BE2C (cell line): ENCODE data around the gene CD3E.

Experiments used
- DNase-seq: peaks from one replicate; pipeline ENCODE4 v3.0.0-alpha.2; 2020
- H3K27me3 ChIP-seq: fragments of 250-450 bp; sonication (Bioruptor Pico); 2 replicates; pipeline ENCODE4 v1.5.1; 2020; ENCODE audit warnings: mild to moderate bottlenecking
- H3K36me3 ChIP-seq: fragments of 250-450 bp; sonication (Bioruptor Pico); 2 replicates; pipeline ENCODE4 v1.5.1; 2020; ENCODE audit warnings: mild to moderate bottlenecking
- H3K4me1 ChIP-seq: fragments of 250-450 bp; sonication (Bioruptor Pico); 2 replicates; pipeline ENCODE4 v1.5.1; 2020
- H3K4me3 ChIP-seq: 2 replicates; pipeline ENCODE4 v1.5.1; 2011; ENCODE audit warnings: low read depth, low read length
- H3K9me3 ChIP-seq: fragments of 250-450 bp; sonication (Bioruptor Pico); 2 replicates; pipeline ENCODE4 v1.5.1; 2020
- CTCF ChIP-seq: IDR thresholded peaks from 2 replicates; pipeline ENCODE4 v1.5.1; 2012; ENCODE audit warnings: mild to moderate bottlenecking, low read depth, low read length

CD3E gene

GRCh38 chr11:118310271-118310670, 5.7 kb downstream of the CD3E start:
- no peaks in the 10 kb centered on the region for H3K4me1 ChIP-seq
- peaks cover 18% of the 10 kb centered on the region for H3K27me3 ChIP-seq
- TF ChIP-seq CTCF, result no peak
- no peaks in the 10 kb centered on the region for H3K36me3 ChIP-seq
- no peak overlapping the region for H3K4me3 ChIP-seq
- H3K9me3 ChIP-seq, result no peaks in the 10 kb centered on the region; the same call in 1 of the 2 replicates
- DNase-seq, result no peak

DNA sequence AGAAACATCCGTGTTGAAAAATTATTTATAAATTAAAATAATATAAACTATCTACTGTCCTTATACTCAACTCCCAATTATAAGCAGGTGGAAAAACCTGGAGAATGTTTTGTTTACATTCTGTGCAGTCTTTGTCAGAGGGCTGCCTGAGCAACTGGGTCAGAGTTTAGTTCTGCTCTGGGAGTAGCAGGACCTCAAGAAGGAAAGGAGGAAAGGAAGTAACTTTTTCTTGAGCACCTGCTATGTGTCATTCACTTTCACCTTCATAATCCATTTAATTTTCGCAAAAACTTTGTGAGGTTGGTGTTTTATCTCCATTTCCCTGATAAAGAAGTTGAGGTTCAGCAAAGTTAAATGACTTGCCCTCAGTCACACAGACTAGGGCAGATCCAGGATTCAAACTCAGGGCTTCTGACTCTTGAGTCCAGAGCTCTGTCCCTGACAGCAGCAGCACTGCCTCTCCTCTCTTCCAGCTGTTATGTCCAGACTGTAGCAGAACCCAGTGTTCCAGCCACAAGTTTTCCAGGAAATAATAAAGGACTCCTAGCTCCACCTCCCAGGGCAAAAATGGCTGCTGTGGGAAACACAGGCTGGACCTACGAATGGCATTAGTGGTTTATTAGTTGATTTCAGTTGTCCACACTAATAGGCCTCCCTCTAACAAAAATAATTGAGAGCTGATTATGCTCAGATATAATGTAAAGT, 6.4 kb downstream of the CD3E start:
- H3K4me3 ChIP-seq, result no peak overlapping the region
- no peak for DNase-seq
- no peak for TF ChIP-seq CTCF
- H3K36me3 ChIP-seq, result no peaks in the 10 kb centered on the region
- no peaks in the 10 kb centered on the region; the same call in 1 of the 2 replicates for H3K9me3 ChIP-seq
- peaks cover 19% of the 10 kb centered on the region for H3K27me3 ChIP-seq
- H3K4me1 ChIP-seq, result no peaks in the 10 kb centered on the region

- Histone ChIP-seq H3K27me3 (peaks cover 19% of the 10 kb centered on the region), H3K4me1 (no peaks in the 10 kb centered on the region), H3K9me3 (no peaks in the 10 kb centered on the region; the same call in 1 of the 2 replicates), H3K36me3 (no peaks in the 10 kb centered on the region), H3K4me3 (no peak overlapping the region)
- no peak for TF ChIP-seq CTCF
- DNase-seq, result no peak
Observed at GRCh38 chr11:118311518-118311917, 7.0 kb downstream of the CD3E start.

DNA sequence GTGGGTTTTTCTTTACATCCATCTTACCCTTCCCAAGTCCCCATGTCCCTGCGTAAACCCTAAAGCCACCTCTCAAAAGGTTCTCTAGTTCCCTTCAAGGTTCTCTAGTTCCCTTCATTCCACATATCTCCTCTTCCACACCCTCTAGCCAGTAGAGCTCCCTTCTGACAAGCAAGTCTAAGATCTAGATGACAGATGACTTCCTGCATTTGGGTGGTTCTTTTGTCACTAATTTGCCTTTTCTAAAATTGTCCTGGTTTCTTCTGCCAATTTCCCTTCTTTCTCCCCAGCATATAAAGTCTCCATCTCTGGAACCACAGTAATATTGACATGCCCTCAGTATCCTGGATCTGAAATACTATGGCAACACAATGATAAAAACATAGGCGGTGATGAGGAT, 7.8 kb downstream of the CD3E start:
- TF ChIP-seq CTCF, result no peak
- Histone ChIP-seq H3K4me3 (no peak overlapping the region), H3K36me3 (no peaks in the 10 kb centered on the region), H3K27me3 (peaks cover 19% of the 10 kb centered on the region), H3K9me3 (no peaks in the 10 kb centered on the region; the same call in 1 of the 2 replicates), H3K4me1 (no peaks in the 10 kb centered on the region)
- no peak for DNase-seq

DNA sequence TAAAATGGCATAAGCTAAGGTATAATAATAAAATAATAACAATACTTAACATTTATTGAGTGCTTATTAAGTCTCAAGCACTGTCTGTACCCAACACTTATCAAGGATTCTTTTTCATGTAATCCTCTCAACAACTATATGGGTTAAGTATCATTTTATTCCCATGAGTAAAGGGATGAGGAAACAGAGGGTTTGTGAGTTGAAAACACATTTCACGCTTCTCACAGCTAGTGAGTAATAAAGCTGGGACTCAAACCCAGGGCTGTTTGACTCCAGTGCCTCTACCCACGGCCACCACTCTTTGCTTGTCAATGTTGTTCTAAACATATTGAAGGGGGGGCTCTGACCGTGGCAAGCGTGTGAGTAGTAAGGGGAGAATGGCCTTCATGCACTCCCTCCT, 8.7 kb downstream of the CD3E start:
- Histone ChIP-seq H3K4me3 (no peak overlapping the region), H3K9me3 (no peaks in the 10 kb centered on the region; the same call in 1 of the 2 replicates), H3K27me3 (peaks cover 19% of the 10 kb centered on the region), H3K36me3 (no peaks in the 10 kb centered on the region), H3K4me1 (no peaks in the 10 kb centered on the region)
- TF ChIP-seq CTCF, result no peak
- no peak for DNase-seq

- TF ChIP-seq CTCF, result no peak
Observed at GRCh38 chr11:118314988-118315411, 10.5 kb downstream of the CD3E start.

More at GRCh38 chr11:118314988-118315411, 10.5 kb downstream of the CD3E start:
- Histone ChIP-seq H3K36me3 (no peaks in the 10 kb centered on the region), H3K27me3 (peaks cover 19% of the 10 kb centered on the region), H3K4me3 (no peak overlapping the region), H3K9me3 (no peaks in the 10 kb centered on the region; the same call in 1 of the 2 replicates), H3K4me1 (no peaks in the 10 kb centered on the region)
- no peak for DNase-seq
